IPS DF 4.7 (cell line): ENCODE data around the gene PRR30.
"Not testable (repeated sequence)": the region's sequence is repeated elsewhere in the genome, so short reads cannot be mapped to it uniquely, and the experiment has no call there.

Source experiments
- DNase-seq: peaks from one replicate; pipeline ENCODE4 v3.0.0-alpha.2; 2013; ENCODE audit warnings: low spot score; ENCODE audit errors: extremely low read depth

Gene PRR30

DNA sequence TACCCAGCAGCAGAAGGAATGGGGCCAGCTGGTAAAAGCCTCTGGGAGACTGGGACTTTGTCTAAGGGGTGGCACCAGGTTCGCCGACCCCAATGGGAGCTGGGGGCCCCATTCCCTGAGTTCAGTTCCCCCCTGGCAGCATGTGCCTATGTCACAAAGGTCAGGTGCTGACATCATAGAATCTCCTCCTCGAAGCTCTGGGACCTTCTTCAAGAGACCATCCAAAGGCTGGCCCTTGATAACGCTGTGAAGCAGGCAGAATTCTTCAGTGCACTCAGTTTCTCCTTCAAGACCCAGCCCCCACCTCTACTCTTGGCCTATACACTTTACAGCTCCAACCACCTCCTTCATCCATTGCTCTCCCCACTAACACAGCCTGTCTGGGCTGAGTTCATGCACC is at the start of gene PRR30:
Gene PRR30, minus strand, starts transcription at position 101 of the 400 bp plus-strand sequence. CDS start 1,081 bp downstream, outside the sequence.
- DNase-seq, result no peak

DNA sequence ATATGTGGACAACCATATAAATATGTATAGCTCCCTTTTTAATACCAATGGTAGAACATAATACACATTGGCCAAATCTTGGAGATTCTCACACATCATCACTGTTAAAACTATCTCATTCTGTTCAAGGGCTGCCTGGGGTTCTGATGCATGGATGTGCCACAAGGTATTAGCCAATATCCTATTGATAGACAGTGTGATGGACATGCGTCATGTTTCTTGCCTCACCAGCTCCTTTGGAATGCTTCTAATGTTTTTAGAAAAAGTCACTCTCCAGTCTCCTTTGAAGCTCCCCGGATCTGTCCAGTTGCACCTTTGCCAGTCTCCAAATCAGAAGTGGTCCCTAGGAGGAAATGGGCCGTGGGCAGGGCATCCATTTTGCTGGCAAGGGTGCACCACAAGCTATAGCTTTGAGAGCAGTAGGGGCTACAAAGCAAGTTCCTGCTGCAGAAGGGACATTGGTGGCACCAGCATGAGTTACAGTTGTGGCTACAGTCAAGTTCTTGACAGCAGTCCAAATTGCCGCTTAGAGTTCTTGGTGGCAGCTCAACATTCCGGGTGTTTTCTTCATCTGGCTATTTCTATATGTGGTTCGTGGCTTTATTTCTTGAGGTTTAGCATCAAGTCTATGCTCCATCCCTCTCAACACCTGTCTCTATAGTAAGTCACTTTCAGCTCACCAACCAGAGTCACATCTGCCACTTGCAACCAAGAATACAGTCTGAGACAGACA is 47.6 kb upstream of the PRR30 start:
- no peak for DNase-seq

DNA sequence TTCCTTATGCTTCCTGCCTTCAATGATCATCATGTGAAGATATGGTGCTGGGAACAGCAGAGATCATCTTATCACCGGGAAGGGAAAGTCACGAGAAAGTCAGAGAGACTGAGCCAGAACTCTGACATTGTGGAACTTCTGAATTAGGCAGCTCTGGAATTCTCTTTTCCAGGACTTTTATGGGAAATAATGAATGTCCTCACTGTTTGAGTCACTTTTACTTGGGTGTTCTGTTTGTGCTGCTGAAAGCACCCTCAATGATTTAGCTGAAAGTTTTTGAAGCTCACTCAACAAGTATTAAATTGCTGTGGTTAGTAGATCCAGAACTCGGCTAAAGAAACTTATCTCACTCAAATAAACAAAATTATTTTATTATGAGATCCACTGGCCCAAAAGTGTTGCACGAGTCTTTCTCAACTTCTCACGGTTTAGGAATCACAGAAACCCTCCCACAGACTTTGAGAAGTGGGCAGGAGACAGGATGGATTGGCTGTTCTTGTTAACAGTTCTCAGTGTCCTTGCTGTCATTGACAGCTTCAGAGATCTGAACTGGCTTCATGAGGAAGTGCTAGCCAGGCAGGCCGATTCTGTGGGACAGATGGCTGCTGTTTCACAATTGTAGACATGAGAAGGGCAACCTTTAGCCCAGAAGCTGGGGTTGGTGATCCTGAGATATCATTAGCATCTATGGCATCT is 46.3 kb upstream of the PRR30 start:
- no peak for DNase-seq

DNA sequence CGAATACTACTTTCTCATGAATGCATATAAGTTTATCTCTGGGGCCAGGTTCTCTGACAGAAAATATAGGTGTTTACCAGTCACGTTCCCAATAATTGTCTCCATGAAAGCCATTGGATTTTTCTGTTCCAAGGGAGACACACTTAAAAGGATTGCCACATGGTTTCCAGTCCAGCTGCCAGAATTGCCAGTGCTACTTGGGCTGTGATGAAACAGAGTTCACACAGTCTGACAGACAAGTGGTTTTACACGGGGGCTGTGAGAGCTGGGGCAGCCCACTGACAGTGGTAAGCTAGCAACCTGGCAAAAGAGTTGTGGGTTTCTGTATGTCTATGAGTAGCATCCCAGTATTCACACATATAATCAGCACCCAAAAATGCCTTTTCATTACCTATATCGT is 44.9 kb upstream of the PRR30 start:
- no peak for DNase-seq

DNA sequence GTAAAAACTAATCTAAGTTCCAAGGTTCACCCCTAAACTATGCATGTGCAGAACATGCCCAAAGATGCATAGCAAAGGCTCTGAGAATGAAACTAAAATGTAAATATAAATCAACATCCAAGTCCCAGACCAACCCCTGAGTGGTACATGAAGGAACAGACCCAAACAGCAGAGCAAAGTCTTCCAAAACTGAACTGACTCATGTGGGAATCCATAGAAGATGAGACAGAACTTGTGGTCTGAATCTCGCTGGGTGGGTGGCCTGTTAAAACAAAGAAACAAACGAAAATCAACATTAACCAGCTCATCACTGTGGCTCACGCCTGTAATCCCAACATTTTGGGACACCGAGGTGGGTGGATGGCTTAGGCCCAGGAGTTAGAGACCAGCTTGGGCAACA is 43.1 kb upstream of the PRR30 start:
- DNase-seq, result no peak

DNA sequence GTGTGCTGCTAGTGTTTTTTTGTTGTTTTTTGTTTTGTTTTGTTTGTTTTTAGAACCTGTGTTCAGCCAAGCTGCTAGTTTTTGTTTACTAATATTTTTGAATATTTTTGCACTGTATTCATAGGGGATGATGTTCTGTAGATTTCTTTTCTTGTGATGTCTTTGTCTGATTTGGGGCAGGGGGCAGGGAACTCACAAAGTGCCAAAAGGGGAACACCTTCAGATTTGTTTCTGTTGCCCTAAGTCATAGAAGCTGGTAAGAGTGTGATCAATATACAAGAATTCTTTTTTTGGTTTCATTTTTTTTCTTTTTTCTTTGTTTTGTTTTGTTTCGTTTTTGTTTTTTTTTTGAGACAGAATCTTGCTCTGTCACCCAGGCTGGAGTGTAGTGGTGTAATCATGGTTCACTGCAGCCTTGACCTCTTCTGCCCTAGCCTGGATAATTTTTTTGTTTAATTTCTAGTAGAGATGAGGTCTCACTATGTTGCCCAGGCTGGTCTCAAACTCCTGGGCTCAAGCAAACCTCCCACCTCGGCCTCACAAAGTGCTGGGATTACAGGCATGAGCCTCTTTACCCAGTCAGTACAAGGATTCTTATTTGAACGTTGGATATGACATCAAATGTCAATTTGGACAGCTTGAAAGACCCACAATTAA is 40.3 kb upstream of the PRR30 start:
- no peak for DNase-seq

DNA sequence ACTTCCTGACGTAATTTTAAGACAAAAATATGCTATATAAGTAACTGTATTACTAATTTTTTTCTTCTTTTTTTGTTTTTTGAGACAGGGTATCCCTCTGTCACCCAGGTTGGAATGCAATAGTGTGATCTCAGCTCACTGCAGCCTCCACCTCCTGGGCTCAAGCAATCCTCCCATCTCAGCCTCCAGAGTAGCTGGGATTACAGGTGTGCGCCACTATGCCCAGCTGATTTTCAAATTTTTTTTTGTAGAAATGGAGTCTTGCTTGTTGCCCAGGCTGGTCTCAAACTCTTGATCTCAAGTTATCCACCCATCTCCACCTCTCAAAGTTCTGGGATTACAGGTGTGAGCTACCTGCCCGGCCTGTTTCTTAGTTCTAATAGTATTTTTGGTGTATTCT is 39.3 kb upstream of the PRR30 start:
- DNase-seq, result no peak

DNA sequence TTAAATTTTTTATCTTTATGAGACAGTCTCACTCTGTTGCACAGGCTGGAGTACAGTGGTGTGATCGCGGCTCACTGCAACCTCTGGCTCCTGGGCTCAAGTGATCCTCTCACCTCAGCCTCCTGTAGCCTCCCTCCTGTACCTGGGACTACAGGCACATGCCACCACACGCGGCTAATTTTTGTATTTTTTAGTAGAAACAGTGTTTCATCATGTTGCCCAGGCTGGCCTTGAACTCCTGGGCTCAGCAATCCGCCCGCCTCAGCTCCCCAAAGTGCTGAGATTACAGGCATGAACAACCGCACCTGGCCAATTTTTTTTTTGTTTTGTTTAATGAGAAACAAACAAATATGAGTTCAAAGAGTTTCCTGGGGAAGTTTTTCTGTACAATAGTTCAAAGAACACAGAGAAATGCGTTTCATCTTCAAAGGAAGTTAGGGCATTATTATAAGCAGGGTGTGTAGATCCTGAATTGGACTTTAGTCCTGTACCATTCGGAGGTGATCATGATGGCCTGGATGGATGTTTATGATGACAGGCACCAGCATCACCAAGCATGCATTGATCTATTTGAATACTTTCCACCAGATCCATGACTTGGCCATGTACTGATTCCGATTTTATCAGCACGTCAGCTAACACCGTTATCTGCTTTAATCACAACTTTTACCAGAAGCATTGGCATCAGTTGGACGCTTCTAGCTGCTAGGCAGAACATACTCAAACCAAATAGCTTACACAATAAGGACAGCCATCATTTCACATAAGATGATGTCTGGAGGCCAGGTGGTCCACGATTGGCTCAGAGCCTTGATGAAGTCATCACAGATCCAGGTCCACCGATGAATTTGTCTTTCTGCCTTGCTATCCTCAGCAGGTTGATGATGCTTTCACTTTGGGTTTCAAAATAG is 38.5 kb upstream of the PRR30 start:
- DNase-seq, result no peak

DNA sequence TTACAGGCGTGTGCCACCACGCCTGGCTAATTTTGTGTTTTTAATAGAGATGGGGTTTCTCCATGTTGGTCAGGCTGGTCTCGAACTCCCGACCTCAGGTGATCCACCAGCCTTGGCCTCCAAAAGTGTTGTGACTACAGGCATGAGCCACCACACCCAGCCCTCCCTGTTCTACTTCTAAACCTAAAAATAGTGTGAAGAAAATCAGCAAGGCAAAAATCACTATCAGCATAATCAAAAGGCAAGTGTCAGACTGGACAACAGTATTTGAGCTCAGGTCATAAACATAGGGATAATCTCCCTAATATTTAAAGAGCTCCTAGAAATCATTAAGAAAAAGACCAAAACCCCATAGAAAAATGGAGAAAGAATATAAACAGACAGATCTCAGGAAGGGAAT is 36.6 kb upstream of the PRR30 start:
- not testable (repeated sequence) for DNase-seq

DNA sequence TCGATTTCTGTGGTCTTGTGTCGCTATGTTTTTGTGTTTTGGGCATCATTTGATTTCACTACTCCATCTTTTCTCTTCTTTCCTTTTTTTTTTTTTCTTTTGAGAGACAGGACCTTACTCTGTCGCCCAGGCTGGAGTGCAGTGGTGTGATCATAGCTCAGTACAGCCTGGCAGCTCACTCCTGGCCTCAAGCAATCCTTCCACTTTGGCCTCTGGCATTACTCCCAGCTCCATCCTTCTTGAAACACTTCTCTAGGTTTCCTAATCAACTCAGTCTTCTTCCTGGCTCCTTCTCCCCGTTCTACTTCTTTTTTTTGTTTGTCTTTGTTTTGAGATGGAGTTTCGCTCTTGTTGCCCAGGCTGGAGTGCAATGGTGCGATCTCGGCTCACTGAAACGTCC is 36.1 kb upstream of the PRR30 start:
- DNase-seq, result no peak

DNA sequence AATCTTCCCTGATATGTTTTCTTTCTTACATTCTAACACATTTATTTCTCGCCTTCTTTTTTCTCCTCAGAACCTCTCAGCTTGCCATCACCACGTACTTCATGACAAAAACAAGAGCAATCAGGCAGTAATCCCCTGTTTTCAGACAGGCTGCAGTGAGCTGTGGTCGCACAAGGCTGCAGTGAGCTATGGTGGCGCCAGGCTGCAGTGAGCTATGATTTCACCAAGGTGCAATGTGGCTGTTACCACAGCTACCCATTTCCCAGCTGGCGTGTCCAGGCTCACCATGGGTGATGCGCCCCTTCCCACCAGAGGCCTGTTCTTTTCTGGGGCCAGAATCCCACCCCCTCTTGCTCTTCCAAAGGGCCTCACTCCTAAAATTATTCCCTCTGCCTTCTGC is 35.4 kb upstream of the PRR30 start:
- no peak for DNase-seq

DNA sequence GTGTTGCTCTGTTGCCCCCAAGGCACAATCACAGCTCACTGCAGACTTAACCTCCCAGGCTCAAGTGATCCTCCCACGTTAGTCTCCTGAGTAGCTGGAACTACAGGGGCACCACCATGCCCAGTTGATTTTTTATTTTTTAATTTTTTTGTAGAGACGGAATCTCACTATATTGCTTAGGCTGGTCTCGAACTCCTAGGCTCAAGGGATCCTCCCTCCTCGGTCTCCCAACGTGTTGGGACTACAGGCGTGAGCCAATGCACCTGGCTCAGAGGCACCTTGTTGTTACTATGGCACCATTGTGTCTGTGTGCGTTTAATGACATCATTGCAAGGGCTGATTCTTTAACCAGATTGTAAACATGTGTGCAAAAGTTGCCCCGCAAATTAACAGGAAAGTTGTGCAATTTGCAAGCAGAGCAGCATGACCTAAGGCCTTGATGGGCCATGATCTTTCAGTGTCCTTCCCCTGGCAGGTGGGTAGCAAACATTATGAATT is 32.2 kb upstream of the PRR30 start:
- DNase-seq, result no peak

DNA sequence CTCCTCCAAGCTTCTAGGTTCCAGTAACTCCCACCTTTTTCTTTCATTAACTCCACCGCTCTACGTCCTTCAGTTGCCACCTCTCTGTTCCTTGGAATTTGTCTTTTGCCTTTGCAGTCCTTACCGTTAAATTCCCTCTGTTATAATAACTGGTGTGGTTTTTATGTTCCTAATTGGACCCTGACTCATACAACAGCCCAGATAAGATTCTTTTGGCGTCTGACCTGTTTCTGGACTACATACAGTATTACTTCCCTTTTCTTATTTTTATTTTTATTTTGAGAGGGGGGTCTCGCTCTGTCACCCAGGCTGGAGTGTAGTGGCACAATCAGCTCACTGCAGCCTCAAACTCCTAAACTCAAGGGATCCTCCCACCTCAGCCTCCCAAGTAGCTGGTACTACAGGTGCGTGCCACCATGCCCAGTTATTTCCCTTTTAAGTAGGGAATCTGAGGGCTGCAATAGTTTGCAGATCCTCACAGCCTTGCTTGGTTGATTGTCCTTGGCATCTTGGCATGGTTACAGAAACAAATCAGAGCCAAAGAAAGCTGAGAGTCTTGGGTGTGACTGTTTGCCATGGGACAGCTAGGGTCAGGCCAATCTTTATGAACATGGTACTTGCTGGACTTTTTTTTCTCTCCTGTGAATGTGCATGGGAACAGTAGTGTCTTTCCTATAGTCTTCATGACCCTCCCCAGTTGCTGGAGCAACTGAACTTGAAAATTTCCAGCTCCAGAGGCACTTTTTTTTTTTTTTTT is 31.5 kb upstream of the PRR30 start:
- no peak for DNase-seq

DNA sequence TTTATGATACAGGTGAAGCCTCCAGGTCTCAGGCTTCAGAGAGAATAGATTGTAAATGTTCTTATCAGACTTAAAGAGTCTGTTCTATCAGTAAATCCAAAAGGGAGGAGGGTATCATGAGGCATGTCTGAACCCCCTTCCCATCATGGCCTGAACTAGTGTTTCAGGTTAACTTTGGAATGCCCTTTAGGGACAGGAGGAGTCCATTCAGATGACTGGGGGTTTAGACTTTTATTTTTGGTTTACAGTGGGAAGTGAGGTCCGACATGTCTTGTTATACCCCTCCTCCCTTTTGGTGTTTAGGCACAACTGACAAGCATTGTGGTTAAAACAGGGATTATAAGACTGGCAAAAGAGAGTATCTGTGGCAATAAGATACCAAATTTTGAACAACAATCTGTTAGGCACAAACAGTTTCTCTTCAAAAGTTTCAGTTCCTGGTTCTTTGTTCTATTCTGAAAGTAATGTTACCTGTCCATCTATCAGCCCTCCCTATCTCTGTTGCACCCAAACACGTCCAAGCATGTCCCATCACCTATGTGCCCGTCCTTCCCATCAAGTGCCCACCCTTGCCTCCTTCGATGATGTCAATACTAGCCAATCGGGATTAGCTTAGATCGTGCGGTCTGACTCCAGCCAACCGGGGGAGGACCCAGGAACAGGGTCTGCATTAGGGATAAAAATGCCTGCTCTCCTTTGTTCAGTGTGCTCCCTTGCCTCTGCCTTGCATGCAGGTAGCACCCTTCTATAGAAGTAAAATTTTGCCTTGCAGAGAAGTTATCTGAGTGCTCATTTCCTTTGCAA is 26.0 kb upstream of the PRR30 start:
- DNase-seq, result no peak

DNA sequence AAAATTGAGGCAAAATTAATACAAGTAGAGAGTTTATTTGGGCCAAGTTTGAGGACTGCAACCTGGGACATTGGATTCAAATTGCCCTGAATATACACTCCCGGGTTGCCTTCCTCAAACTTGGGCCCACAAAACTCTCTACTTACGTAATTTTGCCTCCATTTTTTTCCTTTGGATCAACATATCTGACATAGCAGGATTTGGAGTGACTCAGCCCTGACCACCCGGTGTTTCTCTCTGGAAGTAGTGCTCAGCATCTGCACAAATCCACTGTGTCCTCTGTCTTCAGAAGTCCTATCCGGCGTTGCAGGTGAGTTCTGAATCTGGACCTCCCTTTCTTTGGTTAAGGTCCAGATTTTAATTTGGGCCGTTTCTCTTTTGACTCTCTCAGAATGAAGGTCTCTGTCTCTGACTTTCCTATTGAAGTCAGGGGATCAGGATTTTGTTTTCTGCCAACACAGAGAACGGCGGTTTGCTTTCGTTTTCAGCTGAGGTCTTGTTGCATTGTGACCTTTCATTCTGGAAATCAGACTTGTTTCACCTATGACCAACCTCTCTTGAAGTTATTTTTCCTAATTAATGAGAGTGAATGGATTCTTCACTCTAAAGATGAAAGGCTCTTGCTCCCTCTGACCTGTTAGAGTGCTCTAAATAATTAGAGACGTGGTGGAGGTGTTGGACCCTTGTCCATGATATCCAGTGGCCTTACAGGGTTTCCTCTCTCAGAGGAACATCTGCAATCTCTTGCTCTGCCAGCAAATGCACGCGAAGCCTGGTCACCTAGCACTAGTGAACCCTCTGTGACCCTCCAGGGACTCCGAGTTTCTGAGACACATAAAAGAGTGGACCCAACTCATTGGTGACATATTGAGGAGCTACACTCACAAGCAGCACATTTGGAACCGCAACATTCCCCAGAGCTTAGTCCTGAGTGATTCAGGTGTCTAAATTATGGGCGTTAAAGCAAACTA is 23.2 kb upstream of the PRR30 start:
- DNase-seq, result no peak

DNA sequence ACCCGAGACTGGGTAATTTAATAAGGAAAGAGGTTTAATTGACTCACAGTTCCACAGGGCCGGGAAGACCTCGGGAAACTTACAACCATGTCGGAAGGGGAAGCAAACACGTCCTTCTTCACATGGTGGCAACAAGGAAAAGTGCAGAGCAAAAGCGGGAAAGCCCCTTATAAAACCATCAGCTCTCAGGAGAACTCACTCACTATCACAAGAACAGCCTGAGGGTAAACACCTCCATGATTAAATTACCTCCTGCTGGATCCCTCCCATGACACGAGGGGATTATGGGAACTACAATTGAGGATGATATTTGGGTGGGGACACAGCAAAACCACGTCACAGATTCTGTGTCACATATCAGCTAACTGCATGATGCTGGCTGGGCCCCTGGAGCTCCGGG is 21.0 kb upstream of the PRR30 start:
- DNase-seq, result no peak

DNA sequence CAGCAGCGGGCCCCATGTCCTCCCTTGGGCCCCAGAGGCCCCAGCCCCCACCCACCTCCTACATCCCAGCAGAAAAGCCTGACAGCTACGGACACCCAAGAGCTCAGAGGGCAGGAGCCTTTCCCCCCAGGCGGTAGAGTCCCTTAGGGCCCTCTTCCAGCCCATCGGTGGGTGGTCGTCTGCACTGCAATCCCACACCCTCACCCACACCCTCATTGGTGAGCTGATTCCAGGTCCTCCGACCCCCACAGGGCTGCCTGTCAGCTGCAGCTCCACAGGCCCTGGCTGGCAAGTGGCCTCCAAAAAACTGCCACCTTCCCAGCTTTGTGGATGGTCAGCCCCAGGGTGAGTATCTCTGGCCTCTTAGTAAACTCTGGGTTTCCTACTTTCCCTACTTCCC is 20.1 kb upstream of the PRR30 start:
- DNase-seq, result no peak

DNA sequence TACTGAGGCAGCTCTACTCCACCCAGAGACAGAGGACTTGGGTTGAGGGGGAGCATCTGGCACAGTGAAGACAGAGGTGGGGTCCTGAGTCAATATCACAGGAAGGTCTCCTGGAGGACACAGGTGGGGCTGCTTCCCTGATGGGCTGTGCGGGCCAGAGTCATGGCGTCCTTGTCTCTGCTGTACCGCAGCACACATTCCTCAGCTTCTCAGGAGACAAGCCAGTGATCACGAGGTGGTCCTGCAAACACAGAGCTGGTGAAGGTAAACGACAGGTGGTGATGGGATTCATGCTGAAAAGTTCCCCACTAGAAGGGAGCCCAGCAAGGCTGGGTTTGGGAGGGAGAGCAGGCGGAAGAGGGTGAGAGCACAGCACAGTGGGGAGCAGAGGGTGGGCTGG is 19.3 kb upstream of the PRR30 start:
- DNase-seq, result no peak

DNA sequence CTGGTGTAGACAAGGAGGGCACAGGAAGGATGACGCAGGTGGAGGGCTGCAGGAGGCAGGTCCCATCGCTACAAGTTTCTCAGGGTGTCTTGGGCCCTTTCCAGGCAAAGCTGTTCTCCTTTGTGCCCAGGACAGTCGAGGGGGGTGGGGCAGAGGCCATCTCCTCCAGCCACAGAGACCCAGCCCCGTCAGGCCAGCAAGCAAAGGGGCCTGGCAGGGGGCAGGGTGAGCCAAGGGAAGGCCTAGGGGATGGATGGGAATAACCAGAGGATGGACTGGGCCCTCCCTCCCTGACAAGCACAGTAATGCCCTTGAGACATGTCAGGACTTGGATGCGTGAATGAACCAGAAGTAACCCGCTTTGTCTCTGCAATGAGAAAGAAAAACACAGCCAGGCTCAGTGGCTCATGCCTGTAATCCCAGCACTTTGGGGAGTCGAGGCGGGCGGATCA is 15.9 kb upstream of the PRR30 start:
- no peak for DNase-seq
